Measurements from ENCODE around the gene MAGEA3. TPM values are rescaled to one million over a fixed set of nuclear protein-coding genes. Genes with fewer than 3 reads are reported as not detected.
"Not testable (repeated sequence)": the region's sequence is repeated elsewhere in the genome, so short reads cannot be mapped to it uniquely, and the experiment has no call there.

MAGEA3 gene
- total RNA-seq: not detected

GRCh38 chrX:152697952-152698931 lies at the start of gene MAGEA3:
MAGEA3 (plus strand) TSS chrX:152698794; CDS start chrX:152700833, 2,039 bp downstream.
- CTCF ChIA-PET, POLR2A ChIA-PET: not testable (repeated sequence)

- POLR2A ChIA-PET: no interaction called here
- CTCF ChIA-PET: no interaction called here
These were observed 46.5 kb upstream of the MAGEA3 start for GRCh38 chrX:152652060-152652459.

GRCh38 chrX:152652467-152652866 lies 46.1 kb upstream of the MAGEA3 start:
- POLR2A ChIA-PET: no interaction called here
- CTCF ChIA-PET: no interaction called here

- ChIA-PET CTCF (no interaction called here), POLR2A (no interaction called here)
These were observed 42.5 kb upstream of the MAGEA3 start for GRCh38 chrX:152656087-152656486.

- ChIA-PET CTCF (interaction anchor here (1.4 kb wide), 1 partner anchor 55 kb away, joined by 3 read pairs; no protein-coding TSS in a partner anchor), POLR2A (no interaction called here)
These were observed 41.7 kb upstream of the MAGEA3 start for GRCh38 chrX:152656890-152657289.

GRCh38 chrX:152658302-152658701 lies 40.3 kb upstream of the MAGEA3 start:
- ChIA-PET POLR2A (no interaction called here), CTCF (interaction anchor here (1.4 kb wide), 1 partner anchor 56 kb away, joined by 3 read pairs; no protein-coding TSS in a partner anchor)

- ChIA-PET CTCF (no interaction called here), POLR2A (no interaction called here)
These were observed 35.5 kb upstream of the MAGEA3 start for GRCh38 chrX:152663086-152663485.

- CTCF ChIA-PET: no interaction called here
- POLR2A ChIA-PET: no interaction called here
These were observed 24.5 kb upstream of the MAGEA3 start for GRCh38 chrX:152674135-152674534.

- CTCF ChIA-PET, POLR2A ChIA-PET: not testable (repeated sequence)
These were observed 23.9 kb upstream of the MAGEA3 start for GRCh38 chrX:152674652-152675051.

- POLR2A ChIA-PET: not testable (repeated sequence)
These were observed 17.6 kb upstream of the MAGEA3 start for GRCh38 chrX:152681012-152681411.

GRCh38 chrX:152700390-152700789 lies 1.8 kb downstream of the MAGEA3 start:
- CTCF ChIA-PET, POLR2A ChIA-PET: not testable (repeated sequence)

More at GRCh38 chrX:152681012-152681411, 17.6 kb upstream of the MAGEA3 start:
- CTCF ChIA-PET: not testable (repeated sequence)

- POLR2A ChIA-PET, CTCF ChIA-PET: not testable (repeated sequence)
These were observed 7.9 kb downstream of the MAGEA3 start for GRCh38 chrX:152706500-152706899.

GRCh38 chrX:152709173-152709572 lies 10.6 kb downstream of the MAGEA3 start, which contains the start of gene CSAG2:
CSAG2 (minus strand) TSS chrX:152709273; CDS start chrX:152709112, 161 bp downstream.
- POLR2A ChIA-PET, CTCF ChIA-PET: not testable (repeated sequence)

- POLR2A ChIA-PET, CTCF ChIA-PET: not testable (repeated sequence)
These were observed 14.6 kb downstream of the MAGEA3 start for GRCh38 chrX:152713195-152713594.

GRCh38 chrX:152713815-152714787 lies 15.5 kb downstream of the MAGEA3 start, which contains the start of gene MAGEA2B:
MAGEA2B (plus strand) TSS chrX:152714628; CDS start chrX:152717107, 2,479 bp downstream.
- CTCF ChIA-PET: not testable (repeated sequence)

GRCh38 chrX:152725409-152725808 lies 26.8 kb downstream of the MAGEA3 start:
- ChIA-PET CTCF (no interaction called here), POLR2A (no interaction called here)

More at GRCh38 chrX:152713815-152714787, 15.5 kb downstream of the MAGEA3 start, which contains the start of gene MAGEA2B:
- POLR2A ChIA-PET: not testable (repeated sequence)

GRCh38 chrX:152733261-152733975 lies 34.8 kb downstream of the MAGEA3 start, which contains the start of the genes CSAG1 and MAGEA12:
CSAG1 (minus strand) TSS chrX:152733721; CDS start chrX:152732460, 1,261 bp downstream.
MAGEA12 (plus strand) TSS chrX:152733757; CDS start chrX:152736162, 2,405 bp downstream.
- POLR2A ChIA-PET: no interaction called here
- CTCF ChIA-PET: no interaction called here

GRCh38 chrX:152734143-152734858 lies 35.7 kb downstream of the MAGEA3 start:
- CTCF ChIA-PET, POLR2A ChIA-PET: not testable (repeated sequence)

- ChIA-PET POLR2A (no interaction called here), CTCF (no interaction called here)
These were observed 36.5 kb downstream of the MAGEA3 start for GRCh38 chrX:152735101-152735500.
